Activated CD8-positive, alpha-beta memory T cell treated with anti-CD3 and anti-CD28 coated beads for 4 hours (primary cell): Measurements from ENCODE around the gene AMMECR1L.
"Not testable (repeated sequence)": the region's sequence is repeated elsewhere in the genome, so short reads cannot be mapped to it uniquely, and the experiment has no call there.

Source experiments
- DNase-seq, 2 donors: peaks; one replicate each; pipeline ENCODE4 v3.0.0-alpha.2; 2020; ENCODE audit warnings: low read depth in 2 of 2

The AMMECR1L gene

GRCh38 chr2:127885780-127886592 lies at the start of gene AMMECR1L:
Gene AMMECR1L (minus strand): TSS chr2:127885956. CDS start chr2:127874234, 11,722 bp downstream.
- DNase-seq, result peak; percentile 36 to 44

DNA sequence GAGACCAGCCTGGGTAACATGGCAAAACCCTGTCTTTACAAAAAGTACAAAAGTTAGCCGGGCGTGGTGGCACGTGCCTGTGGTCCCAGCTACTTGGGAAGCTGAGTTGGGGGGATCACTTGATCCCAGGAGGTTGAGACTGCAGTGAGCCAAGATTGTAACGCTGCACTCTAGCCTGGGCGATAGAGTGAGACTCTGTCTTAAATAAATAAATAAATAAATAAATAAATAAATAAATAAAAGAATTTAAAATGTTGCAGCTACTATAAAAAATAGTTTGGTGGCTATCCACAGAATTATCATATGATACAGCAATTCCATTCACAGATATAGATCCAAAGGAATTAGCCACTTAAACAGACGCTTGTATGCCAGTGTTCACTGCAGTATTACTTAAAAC lies 49.6 kb upstream of the AMMECR1L start:
- DNase-seq, result no peak

GRCh38 chr2:127932199-127932876 lies 46.6 kb upstream of the AMMECR1L start:
- DNase-seq, result no peak

GRCh38 chr2:127929449-127929848 lies 43.7 kb upstream of the AMMECR1L start:
- DNase-seq, result no peak

DNA sequence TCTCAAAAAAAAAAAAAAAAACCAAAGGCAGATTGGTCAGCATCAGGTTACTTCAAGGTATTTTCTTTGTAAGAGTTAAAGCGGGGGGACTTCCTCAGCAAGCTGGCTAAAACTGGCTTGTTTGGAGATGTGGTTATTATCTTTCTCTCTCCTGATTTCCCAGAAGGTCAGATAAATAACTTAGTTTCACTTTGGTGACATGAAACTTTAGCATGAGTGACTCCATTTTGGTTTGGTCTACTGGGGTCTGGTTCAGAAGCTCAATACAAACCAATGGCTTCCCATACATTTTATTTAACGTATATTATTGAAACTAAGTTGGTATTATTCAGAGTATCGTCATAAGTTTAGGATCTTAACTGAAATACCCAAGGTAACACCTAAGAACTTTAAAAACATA lies 41.6 kb upstream of the AMMECR1L start:
- DNase-seq, result no peak

DNA sequence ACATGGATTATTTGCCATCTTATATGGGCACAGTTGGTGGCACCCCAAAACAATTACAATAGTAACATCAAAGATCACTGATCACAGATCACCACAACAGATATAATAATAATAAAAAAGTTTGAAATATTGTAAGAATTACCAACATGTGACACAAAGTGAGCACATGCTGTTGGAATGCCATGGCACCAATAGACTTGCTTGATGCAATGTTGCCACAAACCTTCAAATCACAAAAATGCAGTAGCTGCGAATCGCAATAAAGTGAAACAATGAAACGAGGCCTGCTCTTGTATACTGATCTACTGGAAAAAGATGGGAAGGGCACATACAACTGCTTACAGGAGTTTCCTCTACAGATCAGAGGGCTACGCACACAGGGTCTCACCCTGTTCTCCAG lies 32.2 kb upstream of the AMMECR1L start:
- DNase-seq, result no peak

DNA sequence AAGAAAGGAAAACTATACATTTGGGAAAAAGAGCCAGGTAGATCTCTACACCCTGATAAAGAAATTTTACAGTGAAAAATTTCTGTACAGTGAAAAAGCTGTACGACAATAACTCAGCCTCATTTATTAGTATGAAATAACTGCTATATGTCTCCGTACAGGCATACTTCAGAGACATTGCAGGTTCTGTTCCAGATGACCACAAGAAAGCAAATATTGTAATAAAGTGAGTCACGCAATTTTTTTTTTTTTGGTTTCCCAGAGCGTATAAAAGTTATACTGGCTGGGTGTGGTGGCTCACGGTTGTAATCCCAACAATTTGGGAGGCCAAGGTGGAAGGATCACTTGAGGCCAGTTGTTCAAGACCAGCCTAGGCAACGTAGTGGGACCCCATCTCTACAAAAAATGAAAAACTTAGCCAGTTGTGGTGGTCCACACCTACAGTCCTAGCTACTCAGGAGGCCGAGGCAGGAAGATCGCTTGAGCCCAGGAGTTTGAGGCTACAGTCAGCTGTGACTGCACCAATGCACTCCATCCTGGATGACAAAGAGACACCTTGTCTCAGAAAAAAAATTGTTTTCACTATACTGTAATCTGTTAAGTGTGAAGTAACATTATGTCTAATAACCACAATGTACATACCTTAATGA lies 28.2 kb upstream of the AMMECR1L start:
- no peak for DNase-seq

DNA sequence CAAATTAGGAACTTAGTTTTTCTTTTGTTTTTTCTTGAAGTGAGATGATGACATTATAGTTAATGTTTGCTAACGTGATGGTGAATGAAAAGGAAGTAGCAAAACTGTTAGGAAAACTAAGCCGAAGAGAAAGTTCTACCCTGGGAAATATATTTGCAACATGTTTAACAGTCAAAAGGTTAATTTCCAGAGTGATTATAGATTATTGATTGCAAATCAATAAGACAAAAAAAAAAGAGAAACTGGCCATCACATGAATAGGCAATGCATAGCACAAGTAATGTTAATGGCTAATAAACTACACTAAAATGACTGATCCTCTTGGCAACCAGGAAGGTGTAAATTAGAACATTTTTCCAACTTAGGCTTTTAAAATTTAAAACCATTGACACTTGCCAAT lies 26.0 kb upstream of the AMMECR1L start:
- DNase-seq, result no peak

GRCh38 chr2:127910415-127910814 lies 24.7 kb upstream of the AMMECR1L start:
- no peak for DNase-seq

GRCh38 chr2:127909019-127909418 lies 23.3 kb upstream of the AMMECR1L start:
- no peak for DNase-seq

DNA sequence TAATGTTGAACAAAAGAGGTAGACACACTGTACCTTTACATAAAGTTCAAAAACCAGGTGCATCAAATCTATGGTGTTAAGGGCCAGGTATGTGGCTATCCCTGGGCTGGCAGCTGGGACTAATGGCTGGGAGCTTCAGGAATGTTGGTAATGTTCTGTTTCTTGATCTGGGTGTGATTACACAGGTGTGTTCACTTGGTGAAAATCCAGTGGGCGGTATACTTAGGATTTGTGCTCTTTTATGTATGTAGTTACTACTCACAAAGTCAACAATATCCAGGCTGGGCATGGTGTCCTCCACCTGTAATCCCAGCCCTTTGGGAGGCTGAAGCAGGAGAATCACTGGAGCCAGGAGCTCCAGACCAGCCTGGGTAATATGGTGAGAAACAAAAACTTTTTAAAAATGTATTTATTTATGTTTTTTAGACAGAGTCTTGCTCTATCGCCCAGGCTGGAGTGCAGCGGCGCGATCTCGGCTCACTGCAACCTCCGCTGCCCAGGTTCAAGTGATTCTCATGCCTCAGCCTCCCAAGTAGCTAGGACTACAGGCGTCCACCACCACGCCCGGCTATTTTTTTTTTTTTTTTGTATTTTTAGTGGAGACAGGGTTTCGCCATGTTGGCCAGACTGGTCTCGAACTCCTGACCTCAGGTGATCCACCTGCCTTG lies 22.1 kb upstream of the AMMECR1L start:
- not testable (repeated sequence) for DNase-seq

DNA sequence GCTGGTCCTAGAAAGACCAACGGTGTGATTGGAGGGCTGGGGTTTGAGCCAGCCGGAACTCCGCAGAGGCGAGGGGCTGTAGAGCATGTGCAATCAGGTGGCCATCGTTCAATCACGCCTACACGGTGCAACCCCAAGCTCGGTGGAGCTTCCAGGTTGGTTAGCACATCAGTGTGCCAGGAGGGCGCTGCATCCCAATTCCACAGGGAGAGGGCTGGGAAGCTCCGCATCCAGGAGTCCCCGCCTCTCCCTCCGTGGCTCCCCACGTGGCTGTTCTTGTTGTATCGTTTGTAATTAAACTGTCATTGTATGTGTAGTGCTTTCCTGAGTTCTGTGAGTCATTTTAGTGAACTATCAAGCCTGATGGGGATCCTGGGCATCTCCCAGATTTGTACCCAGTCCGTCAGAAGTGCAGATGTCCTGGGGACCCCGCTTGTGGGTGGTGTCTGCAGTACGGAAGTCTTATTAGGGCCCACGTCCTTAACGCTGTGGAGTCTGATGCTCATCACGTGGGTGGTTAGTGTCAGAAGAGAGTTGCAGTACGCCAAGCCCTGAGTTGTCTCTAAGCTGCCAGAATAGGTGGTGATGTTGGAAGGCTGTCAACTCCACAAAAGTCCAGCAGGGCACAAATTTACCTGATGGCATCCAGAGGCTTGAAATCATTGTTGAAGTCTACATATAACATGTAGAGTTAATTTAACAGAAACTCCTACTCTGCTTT lies 20.6 kb upstream of the AMMECR1L start:
- no peak for DNase-seq

DNA sequence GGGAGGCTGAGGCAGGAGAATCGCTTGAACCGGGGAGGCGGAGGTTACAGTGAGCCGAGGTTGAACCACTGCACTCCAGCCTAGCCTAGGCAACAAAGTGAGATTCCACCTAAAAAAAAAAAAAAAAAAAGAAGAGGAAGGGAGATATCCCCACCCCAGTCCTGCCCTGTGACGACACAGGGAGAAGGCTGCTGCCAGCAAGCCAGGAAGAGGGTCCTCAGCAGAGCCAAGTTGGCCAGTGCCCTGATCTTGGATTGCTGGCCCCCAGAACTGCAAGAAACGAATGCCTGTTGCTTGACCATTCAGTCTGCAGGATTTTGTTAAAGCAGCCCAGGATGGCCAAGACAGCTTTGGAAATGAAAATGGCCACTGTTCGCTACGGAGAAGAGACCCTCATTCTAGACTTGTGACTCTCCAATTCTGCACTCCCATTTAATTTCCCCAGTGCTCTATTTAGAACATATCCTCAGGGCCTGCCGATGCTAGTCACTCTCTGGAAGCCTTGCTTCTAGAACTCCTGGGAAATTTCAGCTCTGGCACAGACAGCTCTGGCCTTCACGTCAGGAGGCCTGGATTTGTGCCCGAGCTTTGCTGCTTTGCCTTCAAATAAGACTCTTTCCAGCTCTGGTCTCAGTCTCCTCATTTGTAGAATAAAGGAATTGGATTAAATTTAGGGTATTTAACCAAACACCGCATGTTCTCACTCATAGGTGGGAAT lies 15.7 kb upstream of the AMMECR1L start:
- no peak for DNase-seq

- DNase-seq, result no peak
Observed at GRCh38 chr2:127897531-127898211, 11.9 kb upstream of the AMMECR1L start.

DNA sequence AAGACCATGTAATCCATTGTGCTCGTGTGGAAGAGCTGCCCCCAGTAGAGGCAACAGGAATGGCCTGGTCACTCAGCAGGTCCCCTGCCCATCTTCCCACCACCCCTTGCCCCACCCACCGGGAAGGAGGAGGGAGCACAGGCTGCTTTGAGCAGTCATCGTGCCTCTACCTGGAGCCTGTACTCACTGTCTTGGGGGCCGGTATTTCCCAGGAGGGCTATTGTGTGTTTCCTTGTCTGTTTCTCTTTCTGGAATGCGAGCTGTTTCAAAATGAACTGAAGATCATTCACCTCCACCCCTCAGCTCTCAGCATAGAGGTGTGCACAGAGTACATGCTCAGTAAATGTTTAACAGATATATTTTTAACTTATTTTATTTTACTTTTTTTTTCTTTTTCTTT lies 7.7 kb upstream of the AMMECR1L start:
- no peak for DNase-seq

DNA sequence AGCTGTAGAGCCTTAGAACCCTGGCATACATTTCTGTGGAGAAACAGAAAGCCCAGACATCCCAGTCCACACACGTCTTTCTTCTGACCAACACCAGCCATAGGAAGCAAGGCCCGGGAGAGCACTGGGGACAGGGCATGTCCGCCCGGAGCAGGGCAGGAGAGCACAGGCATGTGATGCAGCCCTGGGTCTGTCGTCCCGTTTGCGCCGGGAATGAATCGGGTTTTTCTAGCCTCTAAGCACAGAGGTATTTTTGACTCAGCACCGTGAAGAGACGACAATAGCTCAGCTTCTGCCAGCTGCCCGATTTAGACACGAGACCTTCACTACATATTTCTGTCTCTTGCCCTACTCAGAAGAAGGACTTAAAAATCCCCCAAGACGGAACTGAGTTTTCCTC lies 7.3 kb upstream of the AMMECR1L start:
- no peak for DNase-seq

DNA sequence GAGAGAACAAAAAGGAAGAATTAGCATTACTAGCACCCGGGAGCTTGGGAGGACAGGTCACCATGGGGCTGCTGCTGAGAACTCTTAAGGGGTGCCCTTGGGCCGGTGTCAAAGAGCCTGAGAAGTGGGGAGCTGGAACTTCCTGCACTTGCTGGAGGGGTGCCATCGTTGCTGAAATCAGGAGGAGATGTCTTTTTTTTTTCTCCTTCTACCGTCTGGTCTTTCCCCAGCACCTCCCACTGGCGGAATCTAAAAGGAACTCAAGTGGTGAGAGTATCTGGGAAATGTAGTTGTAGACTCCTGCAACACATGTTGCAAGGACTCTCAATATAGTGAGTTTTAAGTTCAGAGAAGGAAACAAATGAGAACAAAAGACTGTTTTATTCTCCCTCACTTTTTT lies 6.1 kb upstream of the AMMECR1L start:
- DNase-seq, result no peak

- not testable (repeated sequence) for DNase-seq
Observed at GRCh38 chr2:127890756-127891155, 5.0 kb upstream of the AMMECR1L start.

DNA sequence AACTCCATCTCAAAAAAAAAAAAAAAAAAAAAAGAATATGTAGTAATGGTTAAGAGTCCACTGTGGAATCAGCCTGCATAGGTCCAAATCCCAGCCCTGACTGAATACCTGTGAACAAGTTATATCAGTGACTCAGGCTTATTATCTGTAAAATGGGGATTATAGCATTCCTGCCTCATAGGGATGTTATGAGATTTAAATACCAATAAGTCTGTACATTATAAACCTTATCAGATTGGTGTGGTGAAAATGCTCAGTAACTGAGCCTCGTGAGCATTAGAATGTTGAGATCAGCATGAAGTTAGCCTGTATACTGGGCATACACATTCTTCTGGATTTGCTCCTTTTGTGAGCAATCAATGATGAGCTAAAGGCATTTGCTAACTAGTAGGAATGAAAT lies 3.0 kb upstream of the AMMECR1L start:
- DNase-seq, result no peak

GRCh38 chr2:127887776-127888130 lies 2.0 kb upstream of the AMMECR1L start:
- DNase-seq, result no peak
